T-helper 2 cell (primary cell): ENCODE results near the gene RABGAP1L.
"Not testable (repeated sequence)": the region's sequence is repeated elsewhere in the genome, so short reads cannot be mapped to it uniquely, and the experiment has no call there.

ENCODE experiments used
- DNase-seq, 5 experiments: peaks; one replicate each; pipeline versions ENCODE4 v3.0.0 to v3.0.0-alpha.2; 2012 to 2022

The RABGAP1L gene

DNA sequence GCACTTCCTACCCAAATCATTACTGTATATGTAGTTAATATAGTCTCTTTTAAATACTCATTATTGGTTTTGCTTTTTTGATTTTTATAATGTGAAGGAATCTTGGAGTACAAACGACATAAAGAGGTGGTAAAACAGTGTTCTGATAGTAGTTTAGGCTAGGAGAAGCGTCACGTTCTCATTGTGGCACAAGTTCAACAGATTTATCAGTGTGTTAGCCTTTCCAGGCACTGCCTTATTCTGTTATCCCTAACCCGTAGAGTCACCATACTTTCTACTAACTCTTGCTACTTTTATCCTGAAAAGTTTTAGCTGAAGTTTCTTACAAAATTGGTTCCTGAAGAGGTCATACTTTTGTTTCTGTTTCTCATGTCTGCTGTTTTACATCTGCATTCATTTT lies 665.8 kb downstream of the RABGAP1L start:
- DNase-seq: no peak

DNA sequence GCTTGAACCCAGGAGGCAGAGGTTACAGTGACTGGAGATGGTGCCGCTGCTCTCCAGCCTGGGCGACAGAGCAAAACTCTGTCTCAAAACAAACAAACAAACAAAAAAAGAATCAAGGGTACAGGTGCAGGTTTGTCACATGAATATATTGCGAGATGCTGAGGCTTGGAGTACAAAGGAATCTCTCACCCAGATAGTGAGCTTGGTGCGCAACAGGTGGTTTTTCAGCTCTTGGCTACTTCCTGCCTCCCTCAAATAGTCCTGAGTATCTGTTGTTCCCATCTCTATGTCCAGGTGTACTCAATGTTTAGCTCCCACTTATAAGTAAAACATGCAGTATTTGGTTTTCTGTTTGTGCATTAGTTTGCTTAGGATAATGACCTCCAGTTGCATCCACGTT lies 666.5 kb downstream of the RABGAP1L start:
- no peak for DNase-seq

GRCh38 chr1:174828264-174828663 lies 668.9 kb downstream of the RABGAP1L start:
- no peak for DNase-seq

GRCh38 chr1:174829990-174830389 lies 670.7 kb downstream of the RABGAP1L start:
- DNase-seq: no peak

DNA sequence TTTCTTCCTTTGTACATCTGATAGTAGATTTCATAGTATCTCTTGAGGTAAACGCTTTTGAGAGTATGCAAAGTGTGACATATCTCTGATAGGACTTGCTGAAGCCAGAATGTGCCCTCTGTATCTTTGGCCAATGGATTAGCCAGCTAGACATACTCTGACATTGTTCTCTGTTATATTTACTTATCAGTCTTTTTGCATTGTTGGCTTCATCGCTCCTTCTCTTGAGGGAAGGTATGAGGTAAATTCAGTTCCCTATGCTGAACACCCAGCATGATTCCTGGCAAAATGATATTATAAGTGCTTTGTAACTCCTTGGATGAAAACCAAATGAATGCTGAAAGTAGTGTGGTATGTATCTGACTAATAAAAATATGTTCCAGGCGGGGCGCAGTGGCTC lies 677.2 kb downstream of the RABGAP1L start:
- no peak for DNase-seq

GRCh38 chr1:174837386-174837785 lies 678.1 kb downstream of the RABGAP1L start:
- DNase-seq: no peak

GRCh38 chr1:174839211-174839610 lies 679.9 kb downstream of the RABGAP1L start:
- DNase-seq: no peak

DNA sequence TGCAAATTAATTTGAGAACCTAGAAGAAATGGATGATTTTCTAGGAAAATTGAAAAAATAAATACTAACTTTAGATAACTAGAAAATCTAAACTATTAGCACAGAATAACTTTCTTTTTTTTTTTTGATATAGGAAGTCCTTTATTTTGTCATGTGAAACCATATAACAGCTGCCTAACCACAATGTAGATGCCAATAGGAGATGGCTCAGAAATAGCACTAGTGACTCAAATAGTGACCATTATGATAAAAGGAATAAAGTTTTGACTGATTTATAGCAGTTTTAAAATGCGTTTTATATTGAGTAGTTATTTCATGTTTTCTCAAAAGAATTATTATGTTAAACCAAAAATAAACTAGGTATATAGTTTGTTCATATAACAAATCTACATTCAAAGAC lies 682.4 kb downstream of the RABGAP1L start:
- DNase-seq: peak in 1 of 5 experiments; percentile 61

DNA sequence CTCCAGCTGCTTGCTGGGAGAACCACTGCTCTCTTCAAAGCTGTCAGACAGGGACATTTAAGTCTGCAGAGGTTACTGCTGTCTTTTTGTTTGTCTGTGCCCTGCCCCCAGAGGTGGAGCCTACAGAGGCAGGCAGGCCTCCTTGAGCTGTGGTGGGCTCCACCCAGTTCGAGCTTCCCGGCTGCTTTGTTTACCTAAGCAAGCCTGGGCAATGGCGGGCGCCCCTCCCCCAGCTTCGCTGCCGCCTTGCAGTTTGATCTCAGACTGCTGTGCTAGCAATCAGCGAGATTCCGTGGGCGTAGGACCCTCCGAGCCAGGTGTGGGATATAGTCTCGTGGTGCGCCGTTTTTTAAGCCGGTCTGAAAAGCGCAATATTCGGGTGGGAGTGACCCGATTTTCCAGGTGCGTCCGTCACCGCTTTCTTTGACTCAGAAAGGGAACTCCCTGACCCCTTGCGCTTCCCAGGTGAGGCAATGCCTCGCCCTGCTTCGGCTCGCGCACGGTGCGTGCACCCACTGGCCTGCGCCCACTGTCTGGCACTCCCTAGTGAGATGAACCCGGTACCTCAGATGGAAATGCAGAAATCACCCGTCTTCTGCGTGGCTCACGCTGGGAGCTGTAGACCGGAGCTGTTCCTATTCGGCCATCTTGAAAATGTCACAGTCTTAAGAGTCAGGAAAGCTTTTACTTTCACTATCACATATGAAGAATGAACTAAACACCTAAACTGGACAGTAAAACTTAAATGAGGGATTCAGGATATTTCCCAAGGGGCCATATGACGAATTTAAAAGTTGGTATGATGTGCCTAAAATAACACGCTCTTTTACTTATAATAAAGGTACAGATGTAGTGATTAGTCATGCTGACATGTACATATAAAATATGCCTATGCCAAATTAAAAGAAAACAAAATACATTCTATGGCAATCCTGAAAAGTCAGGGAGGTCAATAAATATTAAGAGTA lies 689.6 kb downstream of the RABGAP1L start:
- DNase-seq: not testable (repeated sequence)

GRCh38 chr1:174850726-174851125 lies 691.4 kb downstream of the RABGAP1L start:
- no peak for DNase-seq

DNA sequence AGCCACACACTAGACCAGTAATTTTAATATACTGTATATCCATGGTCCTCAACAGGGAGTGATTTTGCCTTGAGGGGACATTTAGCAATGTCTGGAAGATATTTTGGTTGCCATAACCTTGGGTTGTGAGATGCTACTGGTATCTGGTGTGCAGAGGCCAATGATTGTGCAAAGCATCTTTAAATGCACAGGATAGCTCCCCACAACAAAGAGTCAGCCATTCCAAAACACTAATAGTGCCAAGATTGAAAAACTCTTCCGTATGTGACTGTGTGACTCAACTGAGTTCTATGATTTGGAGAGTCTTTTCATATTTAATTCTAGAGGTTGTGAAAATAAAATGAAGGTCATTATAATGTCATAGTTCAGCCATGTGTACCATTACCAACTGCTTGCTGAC lies 699.0 kb downstream of the RABGAP1L start:
- DNase-seq: no peak

DNA sequence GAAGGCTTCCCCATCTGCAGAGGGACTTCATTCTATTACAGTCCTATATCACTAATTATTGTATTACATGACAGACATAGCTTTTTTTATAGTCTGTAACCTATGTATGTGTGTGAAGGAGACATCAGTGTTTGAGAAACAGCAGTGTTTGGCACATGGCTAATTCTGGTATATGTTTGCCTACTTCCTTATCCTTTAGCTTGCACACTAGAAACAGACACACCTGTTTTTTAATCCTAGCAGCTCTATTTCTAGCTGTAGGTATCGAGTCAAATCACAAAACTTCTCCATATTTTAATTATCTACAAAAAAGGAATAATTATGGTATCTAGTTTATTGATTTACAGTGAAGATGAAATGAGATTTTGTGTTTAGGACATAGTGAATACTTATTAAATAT lies 711.0 kb downstream of the RABGAP1L start:
- no peak for DNase-seq

- no peak for DNase-seq
Measured at GRCh38 chr1:174871886-174872285, 712.6 kb downstream of the RABGAP1L start.

DNA sequence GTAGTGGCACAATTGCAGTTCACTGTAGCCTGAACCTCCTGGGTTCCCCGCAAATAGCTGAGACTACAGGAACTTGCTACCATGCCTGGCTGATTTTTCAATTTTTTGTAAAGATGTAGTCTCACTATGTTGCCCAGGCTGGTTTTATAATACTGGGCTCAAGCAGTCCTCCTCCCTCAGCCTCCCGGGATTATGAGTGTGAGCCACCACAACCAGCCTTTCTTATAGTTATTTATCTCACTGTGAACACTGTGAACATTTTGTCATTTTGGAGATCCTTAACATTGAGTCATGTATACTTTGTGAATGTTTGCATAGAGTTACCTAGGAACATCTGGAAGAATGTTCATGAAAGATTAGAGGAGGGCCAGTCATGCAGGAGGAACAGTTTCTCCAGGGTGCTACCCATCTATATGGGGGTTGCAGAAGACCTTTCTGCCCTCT lies 713.3 kb downstream of the RABGAP1L start:
- DNase-seq: no peak

GRCh38 chr1:174874331-174875053 lies 715.2 kb downstream of the RABGAP1L start:
- DNase-seq: no peak

DNA sequence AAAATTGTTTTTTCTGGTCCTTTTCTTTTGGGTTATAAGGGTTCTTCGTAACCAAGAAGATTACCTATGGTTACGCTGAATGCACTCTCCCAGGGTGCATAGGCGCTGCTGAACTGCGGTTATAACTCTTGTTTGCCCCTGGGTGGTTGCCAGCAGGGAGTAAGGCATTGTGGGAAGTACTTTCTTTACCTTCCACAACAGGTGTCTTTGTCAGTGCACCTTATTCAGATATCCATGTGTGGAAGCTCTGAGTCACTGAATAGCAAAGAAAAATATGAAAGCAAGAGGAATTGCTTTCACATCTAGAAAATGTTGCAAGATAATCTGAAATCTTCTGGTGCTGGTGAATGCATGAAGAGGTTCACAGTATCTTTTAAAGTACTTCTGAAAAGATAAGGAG lies 716.0 kb downstream of the RABGAP1L start:
- DNase-seq: peak in 1 of 5 experiments; percentile 9

- peak in 1 of 5 experiments; percentile 6 for DNase-seq
Measured at GRCh38 chr1:174877208-174877673, 717.9 kb downstream of the RABGAP1L start.

DNA sequence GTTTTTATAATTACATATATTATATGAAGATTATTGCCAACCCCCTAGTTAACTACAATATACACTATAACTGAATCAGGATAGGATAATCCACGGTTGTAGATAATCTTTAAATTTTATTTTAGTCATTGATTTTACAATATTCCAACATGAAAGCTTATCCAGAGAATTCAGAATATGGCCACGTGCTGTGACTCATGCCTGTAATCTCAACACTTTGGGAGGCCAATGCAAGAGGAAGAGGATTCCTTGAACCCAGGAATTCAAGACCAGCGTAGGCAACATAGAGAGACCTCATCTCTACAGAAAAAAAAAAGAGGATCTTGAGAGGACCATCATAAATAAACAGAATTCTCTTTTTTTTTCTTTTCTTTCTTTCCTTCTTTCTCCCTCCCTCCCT lies 720.9 kb downstream of the RABGAP1L start:
- DNase-seq: no peak

DNA sequence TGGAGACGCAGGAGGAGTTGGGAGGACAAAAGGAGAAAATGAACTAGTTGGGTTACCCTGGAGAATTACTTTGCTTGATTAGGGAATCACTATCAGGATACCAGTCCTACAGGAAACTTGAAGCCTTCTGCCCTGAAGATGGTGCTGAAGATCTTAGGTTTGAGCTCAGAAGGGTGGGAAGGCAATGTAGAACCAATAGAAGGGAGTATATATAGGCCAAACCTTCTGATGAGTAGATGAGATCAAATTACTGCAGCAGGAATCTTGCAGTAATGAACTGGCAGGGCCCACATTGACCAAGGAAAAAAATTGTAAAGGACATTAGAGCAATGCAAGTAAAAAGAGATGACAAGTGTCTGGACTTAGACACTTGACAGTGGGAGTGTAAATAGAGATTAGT lies 724.1 kb downstream of the RABGAP1L start:
- DNase-seq: no peak

- no peak for DNase-seq
Measured at GRCh38 chr1:174884038-174884437, 724.7 kb downstream of the RABGAP1L start.

DNA sequence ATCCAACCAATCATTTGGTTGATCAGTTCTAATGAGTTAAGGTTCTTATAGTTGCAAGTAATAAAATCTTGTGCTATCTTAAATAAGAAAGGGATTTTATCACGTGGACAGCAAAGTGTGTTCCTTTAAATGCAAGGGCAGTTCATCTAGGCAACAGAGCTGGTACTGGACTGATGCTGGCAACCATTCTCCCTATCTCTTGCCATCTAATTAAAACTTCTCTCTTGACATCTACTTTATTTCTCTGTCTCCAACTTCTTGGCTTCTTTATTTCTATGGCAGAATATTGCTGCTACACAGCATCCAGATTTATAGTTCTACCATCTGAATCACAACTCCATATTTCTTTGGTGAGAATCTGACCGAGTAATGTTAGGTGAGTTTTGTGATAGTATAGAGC lies 725.2 kb downstream of the RABGAP1L start:
- no peak for DNase-seq

DNA sequence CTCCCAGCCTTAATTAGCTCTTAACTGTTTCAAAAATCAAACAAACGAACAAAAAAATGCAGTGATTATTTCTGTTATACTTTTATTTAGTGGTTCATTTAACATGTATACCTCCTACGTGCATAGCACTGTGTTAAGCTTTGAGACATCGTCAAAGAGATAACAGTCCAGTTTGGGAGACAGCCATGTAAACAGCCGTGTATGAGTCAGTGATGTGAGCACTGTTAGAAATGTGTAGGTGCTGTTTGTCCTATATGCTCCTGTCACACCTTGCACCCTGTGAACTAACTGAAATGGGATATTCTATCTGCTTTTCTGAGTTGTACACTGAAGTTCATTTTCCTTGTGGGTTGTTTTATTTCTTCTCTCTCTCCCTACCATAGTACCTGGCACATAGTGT lies 730.7 kb downstream of the RABGAP1L start:
- DNase-seq: no peak

- DNase-seq: no peak
Measured at GRCh38 chr1:174892016-174892415, 732.7 kb downstream of the RABGAP1L start.
